Measurements from ENCODE around the gene CYB5R3.
A peak's percentile ranks its signal among the peaks of the same experiment; 100 is the strongest.
"Not testable (repeated sequence)": the region's sequence is repeated elsewhere in the genome, so short reads cannot be mapped to it uniquely, and the experiment has no call there.

CYB5R3 gene

DNA sequence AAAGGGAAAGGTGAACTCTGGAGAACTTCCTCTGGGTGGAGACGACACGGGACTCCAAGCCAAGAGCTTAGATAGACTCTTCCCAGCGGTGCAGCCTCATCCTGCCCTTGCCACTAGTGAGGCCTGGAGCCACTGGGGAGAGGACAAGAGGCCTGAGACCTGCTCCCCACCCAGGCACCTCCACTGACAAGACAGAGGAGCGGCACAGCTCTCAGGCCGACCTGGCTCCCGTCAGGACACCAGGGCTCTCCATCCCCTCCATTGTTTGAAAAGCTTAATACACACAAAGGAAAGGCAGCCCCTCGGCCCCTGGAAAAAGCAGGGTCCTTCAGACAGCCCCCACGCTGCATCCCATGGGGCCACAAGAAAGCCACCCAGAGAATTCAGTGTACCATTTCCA is 64.1 kb downstream of the CYB5R3 start:
- no peaks in the 10 kb centered on the region for H3K9me3 Mint-ChIP-seq
- TF ChIP-seq, protein P1, sequence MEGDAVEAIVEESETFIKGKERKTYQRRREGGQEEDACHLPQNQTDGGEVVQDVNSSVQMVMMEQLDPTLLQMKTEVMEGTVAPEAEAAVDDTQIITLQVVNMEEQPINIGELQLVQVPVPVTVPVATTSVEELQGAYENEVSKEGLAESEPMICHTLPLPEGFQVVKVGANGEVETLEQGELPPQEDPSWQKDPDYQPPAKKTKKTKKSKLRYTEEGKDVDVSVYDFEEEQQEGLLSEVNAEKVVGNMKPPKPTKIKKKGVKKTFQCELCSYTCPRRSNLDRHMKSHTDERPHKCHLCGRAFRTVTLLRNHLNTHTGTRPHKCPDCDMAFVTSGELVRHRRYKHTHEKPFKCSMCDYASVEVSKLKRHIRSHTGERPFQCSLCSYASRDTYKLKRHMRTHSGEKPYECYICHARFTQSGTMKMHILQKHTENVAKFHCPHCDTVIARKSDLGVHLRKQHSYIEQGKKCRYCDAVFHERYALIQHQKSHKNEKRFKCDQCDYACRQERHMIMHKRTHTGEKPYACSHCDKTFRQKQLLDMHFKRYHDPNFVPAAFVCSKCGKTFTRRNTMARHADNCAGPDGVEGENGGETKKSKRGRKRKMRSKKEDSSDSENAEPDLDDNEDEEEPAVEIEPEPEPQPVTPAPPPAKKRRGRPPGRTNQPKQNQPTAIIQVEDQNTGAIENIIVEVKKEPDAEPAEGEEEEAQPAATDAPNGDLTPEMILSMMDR (IDR thresholded peaks at IDR 0.05; ENCODE audit: unreplicated experiment in 3 of 3): no peak
- peaks cover 59% of the 10 kb centered on the region for H3K36me3 Mint-ChIP-seq (ENCODE audit: low read depth)
- H3K4me3 Mint-ChIP-seq: no peak overlapping the region
- peaks cover 12% of the 10 kb centered on the region for H3K4me1 Mint-ChIP-seq
- no peaks in the 10 kb centered on the region for H3K27me3 Mint-ChIP-seq (ENCODE audit: low read depth)
- peak overlapping the region in 1 of 3 experiments; percentile 30 for H3K27ac Mint-ChIP-seq

DNA sequence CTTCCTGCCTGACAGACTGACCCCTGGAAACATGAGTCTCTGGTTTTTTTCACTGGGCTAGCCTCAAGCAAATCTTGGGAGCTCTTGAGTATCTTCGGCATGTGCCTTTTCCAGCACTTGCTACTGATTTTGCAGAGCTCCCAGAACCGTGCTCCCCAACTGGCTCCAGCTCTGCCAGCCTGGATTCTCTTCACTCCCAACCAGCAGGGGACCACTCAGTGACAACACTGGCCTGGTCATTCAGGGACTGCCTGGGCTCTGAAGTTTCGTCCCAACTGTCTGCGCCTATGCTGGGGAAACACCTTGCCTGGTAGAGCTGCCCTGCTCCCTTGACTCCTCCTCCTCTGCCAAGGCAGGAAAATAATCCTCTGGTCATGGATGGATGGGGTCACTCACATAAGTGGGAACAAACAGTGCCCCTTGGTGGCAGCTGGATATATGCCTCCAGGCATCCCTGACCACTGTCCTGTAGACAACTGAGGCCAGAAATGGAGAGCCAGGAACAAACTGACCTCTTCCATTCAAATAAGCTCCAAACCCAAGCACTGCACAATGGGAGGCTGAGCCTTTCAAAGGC is 64.7 kb downstream of the CYB5R3 start:
- Mint-ChIP-seq H3K36me3 (ENCODE audit: low read depth) (peaks cover 53% of the 10 kb centered on the region), H3K4me1 (peaks cover 12% of the 10 kb centered on the region), H3K9me3 (no peaks in the 10 kb centered on the region), H3K27ac (no peak overlapping the region), H3K4me3 (peak overlapping the region; percentile 54 to 66 (median 64)), H3K27me3 (ENCODE audit: low read depth) (no peaks in the 10 kb centered on the region)
- TF ChIP-seq, protein P1 (IDR thresholded peaks at IDR 0.05; ENCODE audit: unreplicated experiment in 3 of 3): no peak

DNA sequence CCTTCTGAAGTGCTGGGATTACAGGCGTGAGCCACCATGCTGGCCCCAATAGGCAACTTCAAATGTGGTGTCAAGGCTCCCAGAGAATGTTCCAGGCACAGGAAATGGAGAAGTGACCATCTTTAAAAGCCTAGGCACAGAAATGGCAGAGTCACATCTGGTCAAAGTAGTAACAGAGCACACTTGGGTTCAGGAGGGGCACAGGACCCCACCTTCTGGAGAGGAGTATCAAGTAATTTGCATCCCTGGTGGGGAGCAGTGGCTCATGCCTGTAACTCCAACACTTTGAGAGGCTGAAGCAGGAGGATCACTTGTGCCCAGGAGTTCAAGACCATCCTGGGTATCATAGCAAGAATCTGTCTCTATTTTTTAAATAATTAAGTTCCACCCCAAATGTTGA is 66.2 kb downstream of the CYB5R3 start:
- no peak overlapping the region for H3K27ac Mint-ChIP-seq
- peaks cover 12% of the 10 kb centered on the region for H3K4me1 Mint-ChIP-seq
- TF ChIP-seq, protein P1 (IDR thresholded peaks at IDR 0.05; ENCODE audit: unreplicated experiment in 3 of 3): no peak

DNA sequence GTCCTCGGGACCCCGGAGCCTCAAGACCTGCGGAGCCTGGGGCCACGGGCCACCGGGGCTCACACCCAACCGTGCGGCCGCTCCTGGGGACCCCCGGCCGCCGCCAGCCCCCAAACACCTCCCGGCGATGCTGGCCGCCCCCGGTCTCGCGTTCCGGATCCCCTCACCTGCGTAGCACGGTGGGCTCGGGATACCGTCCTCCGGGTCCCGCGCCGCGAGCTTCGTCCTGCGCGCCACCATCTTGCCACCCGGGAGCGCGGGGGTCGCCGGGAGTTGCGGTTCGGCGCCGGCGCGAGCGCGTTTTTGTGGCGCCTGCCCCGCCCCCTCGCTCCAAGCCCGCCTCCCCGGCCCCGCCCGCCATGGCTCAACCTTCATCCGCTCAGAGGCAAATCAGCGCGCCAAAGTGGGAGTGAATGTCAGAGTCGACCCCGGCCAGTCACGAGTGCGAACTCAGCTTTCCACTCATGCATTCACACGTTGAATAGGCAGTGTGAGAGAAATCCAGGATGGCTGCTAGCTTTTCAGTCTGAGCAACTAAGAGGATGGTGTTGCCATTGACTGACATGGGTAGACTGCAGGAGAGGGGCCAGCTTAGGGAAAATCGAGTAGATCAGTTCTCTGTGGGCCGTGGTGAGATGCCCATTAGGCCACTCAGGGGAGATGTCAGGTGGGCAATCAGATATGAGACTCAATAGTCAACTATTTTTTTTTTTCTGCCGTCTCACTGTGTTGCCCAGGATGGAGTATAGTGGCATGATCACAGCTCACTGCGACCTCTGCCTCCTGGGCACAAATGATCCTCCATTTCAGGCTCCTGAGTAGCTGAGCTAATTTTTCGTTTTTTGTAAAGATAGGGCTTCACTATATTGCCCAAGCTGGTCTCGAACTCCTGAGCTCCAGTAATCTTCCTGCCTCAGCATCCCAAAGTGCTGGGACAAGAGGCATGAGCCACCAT is 67.2 kb downstream of the CYB5R3 start:
- Mint-ChIP-seq H3K9me3 (no peaks in the 10 kb centered on the region), H3K36me3 (ENCODE audit: low read depth) (peaks cover 36% of the 10 kb centered on the region), H3K4me3 (peak overlapping the region; percentile 92 to 98 (median 97)), H3K27ac (peak overlapping the region; percentile 28 to 83 (median 82)), H3K4me1 (peaks cover 12% of the 10 kb centered on the region), H3K27me3 (ENCODE audit: low read depth) (no peaks in the 10 kb centered on the region)
- TF ChIP-seq, protein P1 (IDR thresholded peaks at IDR 0.05; ENCODE audit: unreplicated experiment in 3 of 3): no peak

More for the DNA sequence above, 66.2 kb downstream of the CYB5R3 start:
- peaks cover 45% of the 10 kb centered on the region for H3K36me3 Mint-ChIP-seq (ENCODE audit: low read depth)
- peak overlapping the region; percentile 87 to 92 (median 89) for H3K4me3 Mint-ChIP-seq
- no peaks in the 10 kb centered on the region for H3K9me3 Mint-ChIP-seq
- no peaks in the 10 kb centered on the region for H3K27me3 Mint-ChIP-seq (ENCODE audit: low read depth)

DNA sequence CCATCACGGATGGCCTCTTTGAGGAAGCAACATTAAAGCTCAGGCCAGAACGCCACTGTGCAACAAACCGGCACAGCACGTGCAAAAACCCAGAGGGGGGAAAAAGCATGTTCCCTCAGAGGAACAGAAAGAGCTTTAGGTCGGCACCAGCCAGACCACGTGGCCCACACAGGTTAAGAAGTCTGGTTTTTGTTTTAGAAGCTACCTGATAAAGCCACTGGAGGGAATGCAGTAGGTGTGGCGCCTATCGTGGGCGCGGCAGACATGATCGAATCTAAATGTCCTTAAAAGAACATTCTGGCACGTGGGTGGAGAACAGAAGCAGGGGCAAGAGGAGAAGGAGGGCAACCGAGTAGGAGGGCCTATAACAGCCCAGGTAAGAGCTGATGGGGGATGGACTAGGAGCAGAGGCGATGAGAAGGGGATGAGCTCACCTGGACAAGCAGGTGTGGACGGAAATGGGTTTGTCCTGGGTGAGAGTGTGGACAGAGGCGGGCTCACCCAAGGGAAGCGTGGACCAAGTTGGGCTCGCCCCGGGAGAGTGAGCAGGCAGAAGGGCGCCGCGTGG is 67.9 kb downstream of the CYB5R3 start:
- peak overlapping the region in 2 of 3 experiments; percentile 17 to 57 for H3K27ac Mint-ChIP-seq
- peaks cover 28% of the 10 kb centered on the region for H3K36me3 Mint-ChIP-seq (ENCODE audit: low read depth)
- H3K4me3 Mint-ChIP-seq: peak overlapping the region; percentile 97 to 98 (median 98)
- not testable (repeated sequence) for H3K27me3 Mint-ChIP-seq (ENCODE audit: low read depth); H3K9me3 Mint-ChIP-seq
- H3K4me1 Mint-ChIP-seq: peaks cover 12% of the 10 kb centered on the region

DNA sequence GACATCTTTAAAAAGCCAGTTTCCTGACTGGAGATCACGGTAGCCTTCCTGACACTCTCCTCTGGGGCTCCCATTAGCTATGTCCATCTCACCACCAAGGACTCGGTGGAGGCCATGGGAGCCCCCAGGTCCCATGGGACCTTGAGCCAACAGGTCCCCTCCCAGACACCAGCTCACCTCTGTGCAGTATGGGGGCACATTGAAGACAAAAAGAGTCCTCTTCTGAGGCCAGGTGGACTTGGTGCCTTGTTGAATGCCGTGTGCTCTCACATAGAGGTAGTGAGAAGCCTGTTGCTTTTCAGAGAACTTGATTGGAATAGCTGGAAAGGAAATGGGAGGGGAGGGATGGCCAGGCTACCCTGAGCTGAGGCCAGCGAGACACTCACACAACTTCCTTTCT is 69.2 kb downstream of the CYB5R3 start:
- H3K36me3 Mint-ChIP-seq (ENCODE audit: low read depth): peaks cover 16% of the 10 kb centered on the region
- not testable (repeated sequence) for H3K9me3 Mint-ChIP-seq; H3K27ac Mint-ChIP-seq; H3K27me3 Mint-ChIP-seq (ENCODE audit: low read depth)
- peak overlapping the region; percentile 57 to 72 (median 71) for H3K4me3 Mint-ChIP-seq
- H3K4me1 Mint-ChIP-seq: peaks cover 12% of the 10 kb centered on the region

All from nephron (organoid).